GM23248 (cell line): ENCODE results near the gene RCAN2. TPM values are rescaled to one million over a fixed set of nuclear protein-coding genes. Genes with fewer than 3 reads are reported as not detected.

ENCODE experiments used
- DNase-seq: peaks from one replicate; pipeline ENCODE4 v3.0.0-alpha.2; 2015
- H2AFZ ChIP-seq: fragments of 200-600 bp; sonication (generic); 2 replicates; pipeline ENCODE4 v1.6.1; 2016; ENCODE audit warnings: antibody characterized with exemption
- H3F3A ChIP-seq: fragments of 200-600 bp; sonication (generic); 2 replicates; pipeline ENCODE4 v1.6.1; 2016; ENCODE audit warnings: mild to moderate bottlenecking, antibody characterized with exemption, mixed run types; ENCODE audit not compliant: insufficient read depth
- H3K27ac ChIP-seq: fragments of 200-600 bp; sonication (generic); 2 replicates; pipeline ENCODE4 v1.5.1; 2016; ENCODE audit warnings: mild to moderate bottlenecking
- H3K27me3 ChIP-seq: fragments of 200-600 bp; sonication (generic); replicated peaks from 2 replicates; pipeline ENCODE4 v1.6.1; 2016; ENCODE audit warnings: mild to moderate bottlenecking; ENCODE audit not compliant: insufficient read depth
- H3K36me3 ChIP-seq: fragments of 200-600 bp; sonication (generic); 2 replicates; pipeline ENCODE4 v1.6.1; 2016; ENCODE audit warnings: low read depth, mild to moderate bottlenecking
- H3K4me1 ChIP-seq: fragments of 200-600 bp; sonication (generic); 2 replicates; pipeline ENCODE4 v1.6.1; 2016; ENCODE audit warnings: mild to moderate bottlenecking; ENCODE audit not compliant: insufficient read depth
- H3K4me2 ChIP-seq: fragments of 200-600 bp; sonication (generic); one replicate; pipeline ENCODE4 v1.6.1; 2016; ENCODE audit warnings: mild to moderate bottlenecking; ENCODE audit not compliant: unreplicated experiment
- H3K4me3 ChIP-seq: fragments of 200-600 bp; sonication (generic); 2 replicates; pipeline ENCODE4 v1.5.1; 2016; ENCODE audit warnings: mild to moderate bottlenecking
- H3K79me2 ChIP-seq: fragments of 200-600 bp; sonication (generic); 2 replicates; pipeline ENCODE4 v1.6.1; 2016; ENCODE audit warnings: mild to moderate bottlenecking; ENCODE audit not compliant: insufficient read depth
- H3K9ac ChIP-seq: fragments of 200-600 bp; sonication (generic); 2 replicates; pipeline ENCODE4 v1.6.1; 2016; ENCODE audit warnings: mild to moderate bottlenecking
- H3K9me2 ChIP-seq: fragments of 200-600 bp; sonication (generic); 2 replicates; pipeline ENCODE4 v1.6.1; 2016; ENCODE audit warnings: mixed run types, mild to moderate bottlenecking, moderate library complexity; ENCODE audit not compliant: insufficient read depth
- H3K9me3 ChIP-seq: fragments of 200-600 bp; sonication (generic); one replicate; pipeline ENCODE4 v1.6.1; 2017; ENCODE audit warnings: low read depth
- H4K20me1 ChIP-seq: fragments of 200-600 bp; sonication (generic); 2 replicates; pipeline ENCODE4 v1.6.0; 2016; ENCODE audit not compliant: insufficient read depth
- EZH2 ChIP-seq: fragments of 200-600 bp; sonication (generic); IDR thresholded peaks from 2 replicates; pipeline ENCODE4 v1.6.1; 2018; ENCODE audit warnings: antibody characterized with exemption, mild to moderate bottlenecking; ENCODE audit not compliant: insufficient read depth, poor library complexity, severe bottlenecking
- EZH2phosphoT487 ChIP-seq: fragments of 200-600 bp; sonication (generic); IDR thresholded peaks from 2 replicates; pipeline ENCODE4 v1.6.1; 2018; ENCODE audit warnings: antibody characterized with exemption, moderate library complexity, mild to moderate bottlenecking, low read depth; ENCODE audit not compliant: insufficient read depth
- WGBS, 2 experiments: methylation state at CpG; one replicate each; pipeline ENCODE4 v1.1.6; 2015 to 2017; ENCODE audit warnings: low lambda C conversion rate in 2 of 2, low coverage in 1 of 2; ENCODE audit errors: missing lambda C conversion rate in 2 of 2; 5-methylcytosine and 5-hydroxymethylcytosine counted together
- in situ Hi-C: fragments of 300-500 bp; cut with MboI; formaldehyde crosslinking; loops from 2 replicates; pipeline ENCODE4 v1.15.0; 2020
- polyA plus RNA-seq: library from polyadenylated mRNA; unstranded; fragments of >200 nt; fragmentation: Nextera tagmentation; extraction: Ambion mirVana; gene quantifications from 2 replicates; pipeline ENCODE4 v1.2.1, GENCODE V29; 2016
- total RNA-seq: library from RNA; depleted of rRNA; stranded (reverse); fragments of >200 nt; shearing (Covaris generic); gene quantifications from 2 replicates; pipeline ENCODE4 v1.2.3, GENCODE V29; 2014

RCAN2 gene
- total and polyA plus RNA-seq, 2 experiments from 2014 or later: 6.5 to 8.8 TPM

DNA sequence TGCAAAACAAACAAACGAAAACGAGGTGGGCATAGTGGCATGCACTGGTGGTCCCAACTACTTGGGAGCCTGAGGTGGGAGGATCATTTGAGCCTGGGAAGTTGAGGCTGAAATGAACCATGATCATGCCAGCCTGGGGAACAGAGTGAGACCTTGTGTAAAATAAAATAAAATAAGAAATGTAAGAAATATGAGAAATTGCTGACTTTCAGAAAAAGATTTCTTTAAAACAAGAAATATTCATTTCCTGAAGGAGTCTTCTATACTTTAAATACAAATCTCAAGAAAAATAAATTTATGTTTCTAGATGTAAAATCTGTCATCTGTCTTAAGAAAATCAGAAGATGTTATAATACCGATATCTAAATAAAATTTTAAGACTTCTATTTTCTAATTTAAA, 223.7 kb downstream of the RCAN2 start:
- Histone ChIP-seq H3K4me1 (peaks cover 18% of the 10 kb centered on the region), H3F3A (peaks cover 20% of the 10 kb centered on the region), H3K9me3 (no peaks in the 10 kb centered on the region), H4K20me1 (no peaks in the 10 kb centered on the region), H3K9ac (no peak overlapping the region), H3K27ac (no peak overlapping the region), H3K4me2 (no peak overlapping the region), H3K36me3 (no peaks in the 10 kb centered on the region), H3K4me3 (no peak overlapping the region), H3K79me2 (no peaks in the 10 kb centered on the region), H2AFZ (no peak overlapping the region), H3K9me2 (no peaks in the 10 kb centered on the region), H3K27me3 (no peaks in the 10 kb centered on the region)
- TF ChIP-seq EZH2 (no peak), EZH2phosphoT487 (no peak)
- no peak for DNase-seq
- 92 to 93% methylated on average over 3 of the region's 3 CpGs for WGBS, 2 experiments
- in situ Hi-C loops: no loop called here

DNA sequence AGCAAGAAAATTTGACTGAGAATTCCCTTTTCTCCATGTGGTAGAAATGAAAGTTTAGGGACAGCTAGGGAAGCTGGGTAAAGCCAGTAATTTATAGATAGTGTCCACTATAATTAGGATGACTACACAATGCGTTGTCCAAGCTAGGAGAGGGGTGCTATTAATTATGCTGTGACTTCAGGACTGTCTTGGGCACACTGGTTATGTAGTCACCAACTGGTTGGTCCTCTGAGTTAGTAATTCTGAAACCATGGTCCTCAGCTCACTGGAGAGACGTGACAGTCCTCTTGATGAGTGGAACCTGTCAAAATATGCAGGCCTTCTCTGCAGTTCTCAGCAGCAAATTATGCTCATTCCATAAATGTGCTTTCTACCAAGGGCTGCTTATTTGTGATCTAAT, 225.9 kb downstream of the RCAN2 start:
- no peaks in the 10 kb centered on the region for H3K79me2 ChIP-seq
- TF ChIP-seq EZH2phosphoT487 (no peak), EZH2 (no peak)
- no peak overlapping the region for H3K4me3 ChIP-seq
- no peaks in the 10 kb centered on the region for H4K20me1 ChIP-seq
- peaks cover 18% of the 10 kb centered on the region for H3K4me1 ChIP-seq
- no peaks in the 10 kb centered on the region for H3K9me2 ChIP-seq
- no peak overlapping the region for H2AFZ ChIP-seq
- DNase-seq: no peak
- H3K36me3 ChIP-seq: no peaks in the 10 kb centered on the region
- in situ Hi-C loops: no loop called here
- peaks cover 20% of the 10 kb centered on the region for H3F3A ChIP-seq
- H3K27me3 ChIP-seq: no peaks in the 10 kb centered on the region
- no peak overlapping the region for H3K27ac ChIP-seq
- no peak overlapping the region for H3K9ac ChIP-seq
- 84 to 86% methylated on average over 2 of the region's 2 CpGs for WGBS, 2 experiments
- H3K4me2 ChIP-seq: no peak overlapping the region
- H3K9me3 ChIP-seq: no peaks in the 10 kb centered on the region

DNA sequence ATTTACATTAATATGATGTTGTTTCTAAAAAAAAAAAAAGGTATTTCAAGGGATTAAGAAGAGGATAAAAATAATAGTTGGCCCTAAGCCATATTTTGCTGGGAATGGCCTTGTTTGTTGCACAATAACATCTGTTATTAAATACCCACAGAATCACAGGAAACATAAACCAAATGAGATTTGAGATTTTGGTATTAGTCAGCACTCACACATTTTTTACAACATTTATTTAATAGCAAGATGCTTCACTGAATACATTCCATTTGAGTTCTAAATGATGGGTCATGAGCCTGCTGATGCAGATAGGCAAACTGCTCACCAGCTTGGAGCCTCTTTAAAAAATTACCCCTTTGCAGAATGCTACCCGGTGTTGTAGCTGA, 227.6 kb downstream of the RCAN2 start:
- peak overlapping the region; percentile 78 for H3K4me2 ChIP-seq
- WGBS, 2 experiments: 0% methylated on average over 1 of the region's 1 CpG
- in situ Hi-C loops: no loop called here

DNA sequence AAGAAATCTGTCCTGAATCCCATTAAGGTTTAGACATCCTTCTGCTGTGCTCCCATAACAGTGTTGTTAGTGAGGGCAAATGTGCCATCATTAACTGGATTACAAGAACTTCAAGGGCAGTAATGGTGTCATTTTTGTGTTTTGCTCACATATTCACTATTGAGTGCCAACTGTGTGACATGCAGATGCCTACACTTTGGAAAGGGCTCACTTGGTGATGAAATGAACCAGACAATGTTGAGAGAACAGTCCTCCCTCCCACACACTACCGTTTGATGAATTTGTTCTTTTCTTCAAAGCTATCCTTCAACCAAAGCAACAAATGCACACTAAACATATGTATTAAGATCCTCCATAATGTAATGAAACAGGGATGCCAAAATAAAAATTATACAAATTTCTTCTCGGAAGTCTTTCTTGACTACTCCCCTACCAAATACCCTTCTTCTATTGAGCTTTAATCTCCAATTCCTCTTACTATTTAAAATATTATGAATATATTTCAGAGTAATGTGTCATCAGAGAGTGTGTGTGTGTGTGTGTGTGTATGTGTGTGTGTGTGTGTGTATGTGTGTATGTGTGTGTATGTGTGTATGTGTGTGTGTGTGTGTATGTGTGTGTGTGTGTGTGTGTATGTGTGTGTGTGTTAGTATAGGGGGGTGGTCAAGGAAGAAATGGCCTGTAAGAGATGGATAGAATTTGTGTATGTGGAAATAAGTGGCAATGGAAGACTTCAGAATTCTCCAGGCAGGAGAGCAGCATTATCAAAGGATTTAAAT, 228.1 kb downstream of the RCAN2 start:
- H4K20me1 ChIP-seq: no peaks in the 10 kb centered on the region
- peaks cover 18% of the 10 kb centered on the region for H3K4me1 ChIP-seq
- no peak for TF ChIP-seq EZH2phosphoT487
- no peak for TF ChIP-seq EZH2
- H3K27me3 ChIP-seq: no peaks in the 10 kb centered on the region
- no peak overlapping the region for H3K9ac ChIP-seq
- in situ Hi-C loops: no loop called here
- no peak overlapping the region for H3K4me3 ChIP-seq
- H3K36me3 ChIP-seq: no peaks in the 10 kb centered on the region
- no peaks in the 10 kb centered on the region for H3K9me3 ChIP-seq
- H3K4me2 ChIP-seq: peak overlapping the region; percentile 19
- peak; percentile 35 for DNase-seq
- no peaks in the 10 kb centered on the region for H3K79me2 ChIP-seq
- no peaks in the 10 kb centered on the region for H3K9me2 ChIP-seq
- 8 to 9% methylated on average over 2 of the region's 2 CpGs for WGBS, 2 experiments
- no peak overlapping the region for H2AFZ ChIP-seq
- peak overlapping the region; percentile 14; the same call in 1 of the 2 replicates for H3K27ac ChIP-seq
- peaks cover 20% of the 10 kb centered on the region for H3F3A ChIP-seq

More for the DNA sequence above, 227.6 kb downstream of the RCAN2 start:
- no peaks in the 10 kb centered on the region for H3K79me2 ChIP-seq
- no peak for TF ChIP-seq EZH2
- TF ChIP-seq EZH2phosphoT487: 0 out of 2 replicates have a peak, but pooled peaks have one; percentile 33
- no peaks in the 10 kb centered on the region for H3K27me3 ChIP-seq
- H3K27ac ChIP-seq: peak overlapping the region; percentile 45
- H3K4me1 ChIP-seq: peaks cover 18% of the 10 kb centered on the region
- no peaks in the 10 kb centered on the region for H3K9me3 ChIP-seq
- 0 out of 2 replicates have a peak overlapping the region, but pooled peaks have one; percentile 22 for H3K4me3 ChIP-seq
- H3F3A ChIP-seq: peaks cover 20% of the 10 kb centered on the region
- no peaks in the 10 kb centered on the region for H3K36me3 ChIP-seq
- peak overlapping the region; percentile 23; the same call in 1 of the 2 replicates for H3K9ac ChIP-seq
- H2AFZ ChIP-seq: no peak overlapping the region
- H3K9me2 ChIP-seq: no peaks in the 10 kb centered on the region
- no peaks in the 10 kb centered on the region for H4K20me1 ChIP-seq
- peak; percentile 88 for DNase-seq
